Measurements from ENCODE around the gene LMBR1L.

DNA sequence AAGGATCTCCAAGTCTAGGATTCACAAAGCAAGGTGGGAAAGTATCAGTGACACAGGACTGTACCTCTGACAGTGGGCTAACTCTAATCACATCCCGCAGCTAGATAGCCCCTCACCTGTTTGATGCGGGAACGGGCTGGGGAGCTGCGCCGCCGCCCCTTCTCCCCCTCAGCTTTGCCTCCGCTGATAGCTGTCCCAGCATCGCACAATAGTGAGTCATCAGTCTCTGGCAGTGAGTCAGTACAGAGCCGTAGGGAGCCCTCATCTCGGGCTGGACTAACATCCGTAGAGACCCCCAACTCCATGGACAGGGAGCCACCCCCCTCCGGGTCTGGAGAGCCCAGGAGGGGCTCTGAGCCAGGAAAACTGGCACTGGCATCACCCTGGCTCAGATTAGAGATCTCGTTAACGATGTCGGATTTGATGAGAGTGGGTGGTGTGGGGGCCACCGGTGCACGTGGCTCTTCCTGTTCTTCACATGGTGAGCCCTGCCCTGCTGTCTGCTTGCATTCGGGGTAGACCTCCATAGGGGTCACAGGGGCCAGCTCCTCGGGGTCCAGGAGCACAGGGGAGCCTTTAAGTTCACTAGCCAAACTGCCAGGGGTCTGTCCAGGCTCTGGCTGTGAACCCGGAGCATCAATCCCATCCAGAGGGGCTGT is 61.0 kb downstream of the LMBR1L start:
- TF ChIP-seq EP300 (conservative IDR thresholded peaks at IDR 0.05; ENCODE audit: poor library complexity, severe bottlenecking) (no peak), SMC3 (conservative IDR thresholded peaks at IDR 0.05; ENCODE audit: poor library complexity) (no peak), EZH2 (IDR thresholded peaks at IDR 0.05; ENCODE audit: borderline replicate concordance, insufficient read depth, low read length, poor library complexity, severe bottlenecking) (no peak), TAF1 (IDR thresholded peaks at IDR 0.05; ENCODE audit: low read depth) (no peak), POLR2AphosphoS5 (IDR thresholded peaks at IDR 0.05) (no peak), MXI1 (conservative IDR thresholded peaks at IDR 0.05; ENCODE audit: poor library complexity, severe bottlenecking) (no peak)
- TF ChIP-seq, protein P1, sequence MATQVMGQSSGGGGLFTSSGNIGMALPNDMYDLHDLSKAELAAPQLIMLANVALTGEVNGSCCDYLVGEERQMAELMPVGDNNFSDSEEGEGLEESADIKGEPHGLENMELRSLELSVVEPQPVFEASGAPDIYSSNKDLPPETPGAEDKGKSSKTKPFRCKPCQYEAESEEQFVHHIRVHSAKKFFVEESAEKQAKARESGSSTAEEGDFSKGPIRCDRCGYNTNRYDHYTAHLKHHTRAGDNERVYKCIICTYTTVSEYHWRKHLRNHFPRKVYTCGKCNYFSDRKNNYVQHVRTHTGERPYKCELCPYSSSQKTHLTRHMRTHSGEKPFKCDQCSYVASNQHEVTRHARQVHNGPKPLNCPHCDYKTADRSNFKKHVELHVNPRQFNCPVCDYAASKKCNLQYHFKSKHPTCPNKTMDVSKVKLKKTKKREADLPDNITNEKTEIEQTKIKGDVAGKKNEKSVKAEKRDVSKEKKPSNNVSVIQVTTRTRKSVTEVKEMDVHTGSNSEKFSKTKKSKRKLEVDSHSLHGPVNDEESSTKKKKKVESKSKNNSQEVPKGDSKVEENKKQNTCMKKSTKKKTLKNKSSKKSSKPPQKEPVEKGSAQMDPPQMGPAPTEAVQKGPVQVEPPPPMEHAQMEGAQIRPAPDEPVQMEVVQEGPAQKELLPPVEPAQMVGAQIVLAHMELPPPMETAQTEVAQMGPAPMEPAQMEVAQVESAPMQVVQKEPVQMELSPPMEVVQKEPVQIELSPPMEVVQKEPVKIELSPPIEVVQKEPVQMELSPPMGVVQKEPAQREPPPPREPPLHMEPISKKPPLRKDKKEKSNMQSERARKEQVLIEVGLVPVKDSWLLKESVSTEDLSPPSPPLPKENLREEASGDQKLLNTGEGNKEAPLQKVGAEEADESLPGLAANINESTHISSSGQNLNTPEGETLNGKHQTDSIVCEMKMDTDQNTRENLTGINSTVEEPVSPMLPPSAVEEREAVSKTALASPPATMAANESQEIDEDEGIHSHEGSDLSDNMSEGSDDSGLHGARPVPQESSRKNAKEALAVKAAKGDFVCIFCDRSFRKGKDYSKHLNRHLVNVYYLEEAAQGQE (IDR thresholded peaks at IDR 0.05; ENCODE audit: borderline replicate concordance), result no peak
- TF ChIP-seq, protein P2, sequence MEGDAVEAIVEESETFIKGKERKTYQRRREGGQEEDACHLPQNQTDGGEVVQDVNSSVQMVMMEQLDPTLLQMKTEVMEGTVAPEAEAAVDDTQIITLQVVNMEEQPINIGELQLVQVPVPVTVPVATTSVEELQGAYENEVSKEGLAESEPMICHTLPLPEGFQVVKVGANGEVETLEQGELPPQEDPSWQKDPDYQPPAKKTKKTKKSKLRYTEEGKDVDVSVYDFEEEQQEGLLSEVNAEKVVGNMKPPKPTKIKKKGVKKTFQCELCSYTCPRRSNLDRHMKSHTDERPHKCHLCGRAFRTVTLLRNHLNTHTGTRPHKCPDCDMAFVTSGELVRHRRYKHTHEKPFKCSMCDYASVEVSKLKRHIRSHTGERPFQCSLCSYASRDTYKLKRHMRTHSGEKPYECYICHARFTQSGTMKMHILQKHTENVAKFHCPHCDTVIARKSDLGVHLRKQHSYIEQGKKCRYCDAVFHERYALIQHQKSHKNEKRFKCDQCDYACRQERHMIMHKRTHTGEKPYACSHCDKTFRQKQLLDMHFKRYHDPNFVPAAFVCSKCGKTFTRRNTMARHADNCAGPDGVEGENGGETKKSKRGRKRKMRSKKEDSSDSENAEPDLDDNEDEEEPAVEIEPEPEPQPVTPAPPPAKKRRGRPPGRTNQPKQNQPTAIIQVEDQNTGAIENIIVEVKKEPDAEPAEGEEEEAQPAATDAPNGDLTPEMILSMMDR (IDR thresholded peaks at IDR 0.05; ENCODE audit: poor library complexity, severe bottlenecking), result no peak

All from neural cell (in vitro differentiated cells).